Right lung (tissue), 5 donors: ENCODE results near the gene HTRA1. TPM values are rescaled to one million over a fixed set of nuclear protein-coding genes. Genes with fewer than 3 reads are reported as not detected.
A peak's percentile ranks its signal among the peaks of the same experiment; 100 is the strongest.

Experiments
- DNase-seq, 2 donors: peaks; one replicate each; pipeline ENCODE4 v3.0.0-alpha.2; 2013
- polyA plus RNA-seq, 5 donors: library from polyadenylated mRNA; unstranded; fragments of 120-200 nt; gene quantifications; one replicate each; pipeline versions ENCODE4 v1.2.1 to v1.2.3, GENCODE V29; 2013; ENCODE audit warnings: inconsistent platforms in 1 of 5, low replicate concordance in 1 of 5; ENCODE audit not compliant: insufficient read length in 5 of 5, insufficient read depth in 1 of 5

The HTRA1 gene
- polyA plus RNA-seq, 5 donors = 55.1 to 87.0 (median 69.1) TPM

- DNase-seq = no peak
Measured at GRCh38 chr10:122492999-122493481, 31.7 kb downstream of the HTRA1 start.

GRCh38 chr10:122493761-122494160 lies 32.4 kb downstream of the HTRA1 start:
- no peak for DNase-seq

- no peak for DNase-seq
Measured at GRCh38 chr10:122494173-122494820, 32.9 kb downstream of the HTRA1 start.

GRCh38 chr10:122494833-122495232 lies 33.5 kb downstream of the HTRA1 start:
- DNase-seq = no peak

- DNase-seq = no peak
Measured at GRCh38 chr10:122495406-122496340, 34.3 kb downstream of the HTRA1 start.

- no peak for DNase-seq
Measured at GRCh38 chr10:122497241-122497640, 35.9 kb downstream of the HTRA1 start.

GRCh38 chr10:122498521-122498920 lies 37.2 kb downstream of the HTRA1 start:
- no peak for DNase-seq

- no peak for DNase-seq
Measured at GRCh38 chr10:122499012-122499411, 37.7 kb downstream of the HTRA1 start.

- DNase-seq = no peak
Measured at GRCh38 chr10:122499491-122499941, 38.2 kb downstream of the HTRA1 start.

- DNase-seq = no peak
Measured at GRCh38 chr10:122500194-122500593, 38.8 kb downstream of the HTRA1 start.

GRCh38 chr10:122500726-122501125 lies 39.4 kb downstream of the HTRA1 start:
- DNase-seq = no peak

- no peak for DNase-seq
Measured at GRCh38 chr10:122503012-122503411, 41.7 kb downstream of the HTRA1 start.

GRCh38 chr10:122503886-122504609 lies 42.7 kb downstream of the HTRA1 start:
- no peak for DNase-seq

GRCh38 chr10:122504610-122504950 lies 43.2 kb downstream of the HTRA1 start:
- peak; percentile 74 to 82 for DNase-seq

- no peak for DNase-seq
Measured at GRCh38 chr10:122505011-122505410, 43.7 kb downstream of the HTRA1 start.

- no peak for DNase-seq
Measured at GRCh38 chr10:122505885-122506645, 44.7 kb downstream of the HTRA1 start.

- no peak for DNase-seq
Measured at GRCh38 chr10:122507616-122508015, 46.3 kb downstream of the HTRA1 start.

- no peak for DNase-seq
Measured at GRCh38 chr10:122508021-122508420, 46.7 kb downstream of the HTRA1 start.

- no peak for DNase-seq
Measured at GRCh38 chr10:122509323-122509722, 48.0 kb downstream of the HTRA1 start.

GRCh38 chr10:122510326-122510725 lies 49.0 kb downstream of the HTRA1 start:
- no peak for DNase-seq

- no peak for DNase-seq
Measured at GRCh38 chr10:122510736-122511135, 49.4 kb downstream of the HTRA1 start.
